ENCODE results near the gene ESPL1. TPM values are rescaled to one million over a fixed set of nuclear protein-coding genes. Genes with fewer than 3 reads are reported as not detected.

ESPL1 gene
- total and polyA plus RNA-seq, 2 of the 8 experiments (the other 6 are each of a cell fraction or from before 2014, with no cell fraction given), result 31.8 to 52.7 TPM

DNA sequence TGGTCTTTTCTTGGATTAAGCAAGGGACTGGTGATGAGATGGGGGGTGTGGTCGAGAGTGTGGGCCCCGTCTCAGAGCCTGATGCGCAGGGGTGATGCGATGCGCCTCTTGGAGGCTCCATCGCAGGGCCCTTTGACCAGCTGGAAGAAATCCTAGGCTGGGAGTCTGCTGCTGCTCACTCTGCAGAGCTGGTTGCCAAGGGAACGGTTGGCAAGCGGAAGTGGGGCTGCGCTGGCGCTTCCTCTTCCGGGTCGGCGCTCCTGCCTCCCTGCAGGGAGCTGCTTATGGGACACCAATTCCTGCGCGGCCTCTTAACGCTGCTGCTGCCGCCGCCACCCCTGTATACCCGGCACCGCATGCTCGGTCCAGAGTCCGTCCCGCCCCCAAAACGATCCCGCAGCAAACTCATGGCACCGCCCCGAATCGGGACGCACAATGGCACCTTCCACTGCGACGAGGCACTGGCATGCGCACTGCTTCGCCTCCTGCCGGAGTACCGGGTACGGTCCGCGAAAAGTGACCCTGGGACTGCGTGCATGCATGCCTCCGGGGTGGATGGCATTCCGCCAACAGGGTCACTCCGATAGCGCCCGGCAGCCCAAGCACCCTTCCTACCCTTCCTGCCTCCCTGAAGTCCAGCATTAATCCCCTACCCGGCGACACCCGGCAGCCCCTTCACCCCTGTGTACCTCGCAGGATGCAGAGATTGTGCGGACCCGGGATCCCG, 31.5 kb downstream of the ESPL1 start, which contains the start of gene MYG1:
TSS of gene MYG1 (plus strand) at position 242 of the 727 bp plus-strand sequence. CDS start at position 285, 43 bp downstream.
- H2BK120ac ChIP-seq (replicated peaks; ENCODE audit: low read depth, low read length), result no peak within 1 kb of the TSS
- FAIRE-seq (no peak), DNase-seq (ENCODE audit: low read depth in 1 of 2, low spot score in 2 of 2) (peak; percentile 86 to 87)
- TF ChIP-seq EGR1 (IDR thresholded peaks at IDR 0.05; ENCODE audit: borderline replicate concordance, low read depth, low read length), result peak; percentile 76; the same call in 1 of the 2 replicates
- no peak for TF ChIP-seq GTF2F1 (IDR thresholded peaks at IDR 0.05; ENCODE audit: borderline replicate concordance, low read depth, low read length)
- TF ChIP-seq, protein P1, sequence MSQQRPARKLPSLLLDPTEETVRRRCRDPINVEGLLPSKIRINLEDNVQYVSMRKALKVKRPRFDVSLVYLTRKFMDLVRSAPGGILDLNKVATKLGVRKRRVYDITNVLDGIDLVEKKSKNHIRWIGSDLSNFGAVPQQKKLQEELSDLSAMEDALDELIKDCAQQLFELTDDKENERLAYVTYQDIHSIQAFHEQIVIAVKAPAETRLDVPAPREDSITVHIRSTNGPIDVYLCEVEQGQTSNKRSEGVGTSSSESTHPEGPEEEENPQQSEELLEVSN (IDR thresholded peaks at IDR 0.05), result 0 out of 2 replicates have a peak, but pooled peaks have one; percentile 27
- TF ChIP-seq PHF8 (conservative IDR thresholded peaks at IDR 0.05; ENCODE audit: low read depth, low read length), result peak; percentile 62; the same call in 1 of the 2 replicates
- no peak for TF ChIP-seq FOSL1 (IDR thresholded peaks at IDR 0.05; ENCODE audit: insufficient read depth, low read depth, low read length)
- TF ChIP-seq CTBP2 (IDR thresholded peaks at IDR 0.05; ENCODE audit: borderline replicate concordance, insufficient read depth, insufficient read length, low read length), result no peak
- no peak for TF ChIP-seq CHD1 (IDR thresholded peaks at IDR 0.05; ENCODE audit: low read depth, low read length)
- 0 out of 2 replicates have a peak, but pooled peaks have one; percentile 78 for TF ChIP-seq RBBP5 (IDR thresholded peaks at IDR 0.05; ENCODE audit: borderline replicate concordance, low read depth, low read length)
- peak in 1 of 2 experiments; percentile 91; a peak in 1 of 4 replicates for TF ChIP-seq HDAC2 (IDR thresholded peaks at IDR 0.05; ENCODE audit: borderline replicate concordance in 1 of 2, low read depth in 2 of 2, low read length in 2 of 2)

More for the DNA sequence above, 31.5 kb downstream of the ESPL1 start, which contains the start of gene MYG1:
- H2BK20ac ChIP-seq (ENCODE audit: low read length), result no peak within 1 kb of the TSS
- H4K91ac ChIP-seq (replicated peaks; ENCODE audit: insufficient read length, low read length), result peak within 1 kb of the TSS; percentile 58
- ChIA-PET CTCF (ENCODE audit: partially characterized antibody) (interaction anchor here (0.7 to 28.3 kb wide), 12 partner anchors 8 to 111 kb away, joined by 3 to 573 read pairs (median 6); partner anchors contain the start of genes AAAS, ESPL1 and ITGB7), POLR2A (ENCODE audit: partially characterized antibody) (interaction anchor here (0.6 to 5.4 kb wide), 13 partner anchors 9 to 184 kb away, joined by 3 to 30 read pairs (median 4); partner anchors contain the start of genes AAAS, CSAD and ZNF740)
- 0 out of 2 replicates have a peak within 1 kb of the TSS, but pooled peaks have one; percentile 87 for H4K8ac ChIP-seq (ENCODE audit: extremely low read depth, insufficient read depth, low read length)
- H4K5ac ChIP-seq (ENCODE audit: insufficient read length, low read depth, low read length), result peak within 1 kb of the TSS; percentile 34
- peak within 1 kb of the TSS; percentile 52 to 98 (median 89) for H3K4me3 ChIP-seq (ENCODE audit: extremely low read depth in 1 of 4, insufficient read depth in 2 of 4, low read depth in 3 of 4, low read length in 4 of 4)
- 4% methylated on average over 43 of the region's 51 CpGs; no CpG with 5 or more reads in 1 of the 2 experiments for WGBS, 2 experiments (ENCODE audit: extremely low coverage in 1 of 2, insufficient coverage in 1 of 2, insufficient read length in 1 of 2, insufficient replicate concordance in 2 of 2, low coverage in 1 of 2, low lambda C conversion rate in 2 of 2, missing lambda C conversion rate in 1 of 2)
- peak within 1 kb of the TSS; percentile 5 for H3K56ac ChIP-seq (replicated peaks; ENCODE audit: insufficient read length, low read depth, low read length)
- H3K23ac ChIP-seq (ENCODE audit: insufficient read length), result no peak within 1 kb of the TSS
- H3K79me2 ChIP-seq (ENCODE audit: control insufficient read depth in 1 of 2, insufficient read depth in 2 of 2, low read length in 2 of 2), result peaks cover 5 to 28% of the 10 kb centered on the region in 2 experiments; a peak in 3 of 4 replicates
- H3K27me3 ChIP-seq (replicated peaks in 1 of 4; ENCODE audit: control insufficient read depth in 3 of 4, extremely low read depth in 1 of 4, insufficient read depth in 3 of 4, low read length in 3 of 4), result no peaks in the 10 kb centered on the region
- H3K14ac ChIP-seq (ENCODE audit: insufficient read length), result no peak within 1 kb of the TSS
- peak within 1 kb of the TSS; percentile 51 for H3K27ac ChIP-seq (ENCODE audit: low read depth, low read length)
- H3K4me2 ChIP-seq (ENCODE audit: insufficient read depth in 1 of 2, low read depth in 2 of 2, low read length in 2 of 2), result peak within 1 kb of the TSS; percentile 90 to 96
- H2AFZ ChIP-seq (ENCODE audit: low read length), result peak within 1 kb of the TSS; percentile 10
- H3K36me3 ChIP-seq (ENCODE audit: control insufficient read depth in 2 of 4, insufficient read depth in 4 of 4, low read length in 3 of 4), result peaks cover 4 to 25% (median 15%) of the 10 kb centered on the region in 4 experiments; a peak in 6 of 8 replicates
- no peak within 1 kb of the TSS for H3K4ac ChIP-seq (replicated peaks; ENCODE audit: insufficient read length, low read depth, low read length)
- peaks cover 6% of the 10 kb centered on the region for H3K79me1 ChIP-seq (ENCODE audit: low read depth, low read length)
- H2BK15ac ChIP-seq (ENCODE audit: low read length), result peak within 1 kb of the TSS; percentile 88; the same call in 1 of the 2 replicates
- H2AK5ac ChIP-seq (ENCODE audit: low read depth, low read length), result no peak within 1 kb of the TSS
- peak within 1 kb of the TSS; percentile 35 to 76 (median 68) for H3K9ac ChIP-seq (replicated peaks in 1 of 4; ENCODE audit: extremely low read depth in 1 of 4, low read depth in 3 of 4, low read length in 3 of 4)
- peaks cover 0 to 2% of the 10 kb centered on the region in 2 experiments for H4K20me1 ChIP-seq (replicated peaks in 1 of 2; ENCODE audit: control insufficient read depth in 1 of 2, insufficient read depth in 2 of 2, low read length in 2 of 2)
- H3K9me3 ChIP-seq (ENCODE audit: insufficient read depth in 2 of 2, low read depth in 1 of 2, low read length in 1 of 2), result no peaks in the 10 kb centered on the region
- no peak within 1 kb of the TSS for H2BK12ac ChIP-seq (ENCODE audit: low read depth, low read length)
- peaks cover 0 to 5% (median 3%) of the 10 kb centered on the region in 4 experiments; a peak in 5 of 7 replicates for H3K4me1 ChIP-seq (replicated peaks in 1 of 4; ENCODE audit: control insufficient read depth in 3 of 4, insufficient read depth in 4 of 4, low read length in 3 of 4)
- peaks cover 12% of the 10 kb centered on the region for H3K23me2 ChIP-seq (ENCODE audit: low read depth, low read length)
- H2BK5ac ChIP-seq (ENCODE audit: low read depth, low read length), result peak within 1 kb of the TSS; percentile 95
- peak within 1 kb of the TSS; percentile 95 for H3K18ac ChIP-seq (ENCODE audit: extremely low read depth, low read length)
